Endothelial cell (in vitro differentiated cells): Measurements from ENCODE around the gene RNF227. TPM values are rescaled to one million over a fixed set of nuclear protein-coding genes. Genes with fewer than 3 reads are reported as not detected.

Source experiments
- DNase-seq: peaks from one replicate; pipeline ENCODE4 v3.0.0; 2021; ENCODE audit warnings: low spot score
- H3K27ac Mint-ChIP-seq: one replicate; pipeline ENCODE4 v1.8.0; 2021; ENCODE audit warnings: mixed read lengths, inconsistent platforms; ENCODE audit not compliant: unreplicated experiment
- H3K27me3 Mint-ChIP-seq: one replicate; pipeline ENCODE4 v1.8.0; 2021; ENCODE audit warnings: mild to moderate bottlenecking, moderate library complexity, mixed read lengths, inconsistent platforms; ENCODE audit not compliant: unreplicated experiment
- H3K36me3 Mint-ChIP-seq: one replicate; pipeline ENCODE4 v1.8.0; 2021; ENCODE audit warnings: mild to moderate bottlenecking, low read depth, mixed read lengths, inconsistent platforms; ENCODE audit not compliant: unreplicated experiment
- H3K4me1 Mint-ChIP-seq: one replicate; pipeline ENCODE4 v1.8.0; 2021; ENCODE audit warnings: mild to moderate bottlenecking, mixed read lengths, inconsistent platforms; ENCODE audit not compliant: unreplicated experiment
- H3K4me3 Mint-ChIP-seq: one replicate; pipeline ENCODE4 v1.8.0; 2021; ENCODE audit warnings: mild to moderate bottlenecking, mixed read lengths, inconsistent platforms; ENCODE audit not compliant: unreplicated experiment
- H3K9me3 Mint-ChIP-seq: one replicate; pipeline ENCODE4 v1.8.0; 2021; ENCODE audit warnings: mixed read lengths, inconsistent platforms; ENCODE audit not compliant: unreplicated experiment
- total RNA-seq: library from RNA; stranded (reverse); fragmentation: NEBNext Ultra II Directional; extraction: Animal tissue kit (Norgen Biotek cat#: 25700); gene quantifications from one replicate; pipeline ENCODE4 v1.2.1, GENCODE V29; 2021; ENCODE audit not compliant: unreplicated experiment
- TF ChIP-seq, protein P1 (sequence below): fragments of 200-600 bp; sonication (generic); IDR thresholded peaks from one replicate; pipeline ENCODE4 v1.5.0; 2021; ENCODE audit warnings: antibody characterized with exemption; ENCODE audit not compliant: unreplicated experiment

Gene RNF227
- total RNA-seq, 1 donor from 2014 or later = 0.77 TPM

DNA sequence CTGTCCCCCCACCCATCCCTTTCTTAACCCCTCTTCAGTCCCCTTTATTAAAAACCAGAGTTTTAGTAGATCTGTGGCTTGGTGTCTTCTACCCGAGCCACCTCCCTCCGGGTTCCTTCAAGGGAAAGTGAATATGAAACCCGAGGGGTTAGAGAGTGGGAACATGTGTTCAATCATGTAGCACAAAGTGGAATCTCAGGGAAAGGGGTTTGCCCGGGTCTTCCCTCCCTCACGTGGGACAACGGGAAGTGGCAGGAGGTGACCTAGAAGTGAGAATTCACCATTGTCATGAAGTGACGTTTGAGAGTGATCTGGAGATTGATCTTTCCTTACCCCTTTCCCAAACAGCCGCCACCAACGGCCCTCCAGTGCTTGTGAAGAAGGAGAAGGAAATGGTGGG, 5.0 kb downstream of the RNF227 start:
- Mint-ChIP-seq H3K9me3 (no peaks in the 10 kb centered on the region), H3K27ac (no peak overlapping the region)

GRCh38 chr17:7910711-7911110, 5.4 kb downstream of the RNF227 start:
- no peaks in the 10 kb centered on the region for H3K9me3 Mint-ChIP-seq
- TF ChIP-seq, protein P1, sequence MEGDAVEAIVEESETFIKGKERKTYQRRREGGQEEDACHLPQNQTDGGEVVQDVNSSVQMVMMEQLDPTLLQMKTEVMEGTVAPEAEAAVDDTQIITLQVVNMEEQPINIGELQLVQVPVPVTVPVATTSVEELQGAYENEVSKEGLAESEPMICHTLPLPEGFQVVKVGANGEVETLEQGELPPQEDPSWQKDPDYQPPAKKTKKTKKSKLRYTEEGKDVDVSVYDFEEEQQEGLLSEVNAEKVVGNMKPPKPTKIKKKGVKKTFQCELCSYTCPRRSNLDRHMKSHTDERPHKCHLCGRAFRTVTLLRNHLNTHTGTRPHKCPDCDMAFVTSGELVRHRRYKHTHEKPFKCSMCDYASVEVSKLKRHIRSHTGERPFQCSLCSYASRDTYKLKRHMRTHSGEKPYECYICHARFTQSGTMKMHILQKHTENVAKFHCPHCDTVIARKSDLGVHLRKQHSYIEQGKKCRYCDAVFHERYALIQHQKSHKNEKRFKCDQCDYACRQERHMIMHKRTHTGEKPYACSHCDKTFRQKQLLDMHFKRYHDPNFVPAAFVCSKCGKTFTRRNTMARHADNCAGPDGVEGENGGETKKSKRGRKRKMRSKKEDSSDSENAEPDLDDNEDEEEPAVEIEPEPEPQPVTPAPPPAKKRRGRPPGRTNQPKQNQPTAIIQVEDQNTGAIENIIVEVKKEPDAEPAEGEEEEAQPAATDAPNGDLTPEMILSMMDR = no peak
- H3K36me3 Mint-ChIP-seq = peaks cover 40% of the 10 kb centered on the region
- H3K27me3 Mint-ChIP-seq = peaks cover 15% of the 10 kb centered on the region
- no peak overlapping the region for H3K27ac Mint-ChIP-seq
- H3K4me1 Mint-ChIP-seq = peaks cover 8% of the 10 kb centered on the region
- no peak for DNase-seq
- no peak overlapping the region for H3K4me3 Mint-ChIP-seq

More for the DNA sequence above, 5.0 kb downstream of the RNF227 start:
- H3K4me3 Mint-ChIP-seq = no peak overlapping the region
- H3K4me1 Mint-ChIP-seq = peaks cover 8% of the 10 kb centered on the region
- TF ChIP-seq, protein P1 = no peak
- peaks cover 15% of the 10 kb centered on the region for H3K27me3 Mint-ChIP-seq
- DNase-seq = no peak
- peaks cover 38% of the 10 kb centered on the region for H3K36me3 Mint-ChIP-seq

DNA sequence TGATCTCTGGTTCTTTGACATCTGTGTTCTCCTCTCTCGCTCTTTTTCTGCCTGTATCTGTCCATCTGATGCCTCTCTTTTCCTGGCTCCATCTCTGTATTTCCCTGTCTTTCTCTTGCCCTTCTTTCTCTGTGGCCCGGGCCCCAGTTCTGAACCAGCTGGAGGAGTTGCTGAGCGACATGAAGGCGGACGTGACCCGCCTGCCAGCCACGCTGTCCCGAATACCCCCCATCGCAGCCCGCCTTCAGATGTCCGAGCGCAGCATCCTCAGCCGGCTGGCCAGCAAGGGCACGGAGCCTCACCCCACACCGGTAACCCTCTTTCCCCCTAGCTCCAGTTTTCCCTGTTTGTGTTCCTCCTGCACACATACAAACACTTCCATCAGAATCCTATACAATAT, 5.8 kb downstream of the RNF227 start:
- DNase-seq = no peak
- peaks cover 9% of the 10 kb centered on the region for H3K4me1 Mint-ChIP-seq
- no peaks in the 10 kb centered on the region for H3K9me3 Mint-ChIP-seq
- TF ChIP-seq, protein P1 = no peak
- peaks cover 14% of the 10 kb centered on the region for H3K27me3 Mint-ChIP-seq
- peak overlapping the region; percentile 19 for H3K4me3 Mint-ChIP-seq
- H3K27ac Mint-ChIP-seq = no peak overlapping the region
- H3K36me3 Mint-ChIP-seq = peaks cover 45% of the 10 kb centered on the region

DNA sequence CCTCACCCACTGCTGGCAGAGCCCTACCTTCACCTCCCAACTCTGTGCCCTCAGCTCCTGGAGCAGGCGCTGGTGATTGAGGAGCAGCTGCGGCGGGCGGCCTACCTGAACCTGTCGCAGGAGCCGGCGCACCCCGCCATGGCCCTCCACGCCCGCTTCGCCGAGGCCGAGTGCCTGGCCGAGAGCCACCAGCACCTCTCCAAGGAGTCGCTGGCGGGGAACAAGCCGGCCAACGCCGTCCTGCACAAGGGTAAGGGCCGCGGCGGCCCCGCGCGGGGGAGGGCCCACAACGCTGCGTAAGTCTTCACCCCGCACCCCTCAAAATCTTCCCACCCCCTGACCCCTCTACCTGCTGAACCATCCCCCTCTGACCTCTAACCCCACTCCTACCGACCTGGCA, 7.0 kb downstream of the RNF227 start:
- Mint-ChIP-seq H3K27ac (no peak overlapping the region), H3K4me1 (peaks cover 5% of the 10 kb centered on the region), H3K27me3 (peaks cover 9% of the 10 kb centered on the region), H3K36me3 (peaks cover 57% of the 10 kb centered on the region), H3K4me3 (no peak overlapping the region), H3K9me3 (no peaks in the 10 kb centered on the region)
- DNase-seq = no peak
- TF ChIP-seq, protein P1 = no peak

- DNase-seq = no peak
- TF ChIP-seq, protein P1 = no peak
- Mint-ChIP-seq H3K27ac (no peak overlapping the region), H3K9me3 (no peaks in the 10 kb centered on the region), H3K36me3 (peaks cover 90% of the 10 kb centered on the region), H3K4me1 (peaks cover 13% of the 10 kb centered on the region), H3K4me3 (peak overlapping the region; percentile 57), H3K27me3 (peaks cover 7% of the 10 kb centered on the region)
Observed at GRCh38 chr17:7903154-7904103, 12.7 kb downstream of the RNF227 start.
